Loucy (cell line): ENCODE results near the gene STH.

ENCODE experiments used
- CTCF ChIP-seq: fragments of 200-600 bp; sonication (generic); conservative IDR thresholded peaks from 2 replicates; pipeline ENCODE4 v1.5.1; 2014; ENCODE audit warnings: mild to moderate bottlenecking, antibody characterized with exemption, low read length
- EZH2phosphoT487 ChIP-seq: fragments of 200-600 bp; IDR thresholded peaks from 2 replicates; pipeline ENCODE4 v1.6.1; 2018; ENCODE audit warnings: antibody characterized with exemption, mild to moderate bottlenecking, moderate library complexity, borderline replicate concordance

- no peak for TF ChIP-seq CTCF
- TF ChIP-seq EZH2phosphoT487: no peak
Measured at GRCh38 chr17:45960311-45960710, 38.7 kb upstream of the STH start.
